Activated CD8-positive, alpha-beta memory T cell treated with anti-CD3 and anti-CD28 coated beads, Interleukin-2, amount 50 U/mL, for 1 hour (primary cell): ENCODE results near the gene TRPM6.
"Not testable (repeated sequence)": the region's sequence is repeated elsewhere in the genome, so short reads cannot be mapped to it uniquely, and the experiment has no call there.

Experiments
- DNase-seq: peaks from one replicate; pipeline ENCODE4 v3.0.0-alpha.2; 2020; ENCODE audit errors: extremely low read depth

The TRPM6 gene, protein sequence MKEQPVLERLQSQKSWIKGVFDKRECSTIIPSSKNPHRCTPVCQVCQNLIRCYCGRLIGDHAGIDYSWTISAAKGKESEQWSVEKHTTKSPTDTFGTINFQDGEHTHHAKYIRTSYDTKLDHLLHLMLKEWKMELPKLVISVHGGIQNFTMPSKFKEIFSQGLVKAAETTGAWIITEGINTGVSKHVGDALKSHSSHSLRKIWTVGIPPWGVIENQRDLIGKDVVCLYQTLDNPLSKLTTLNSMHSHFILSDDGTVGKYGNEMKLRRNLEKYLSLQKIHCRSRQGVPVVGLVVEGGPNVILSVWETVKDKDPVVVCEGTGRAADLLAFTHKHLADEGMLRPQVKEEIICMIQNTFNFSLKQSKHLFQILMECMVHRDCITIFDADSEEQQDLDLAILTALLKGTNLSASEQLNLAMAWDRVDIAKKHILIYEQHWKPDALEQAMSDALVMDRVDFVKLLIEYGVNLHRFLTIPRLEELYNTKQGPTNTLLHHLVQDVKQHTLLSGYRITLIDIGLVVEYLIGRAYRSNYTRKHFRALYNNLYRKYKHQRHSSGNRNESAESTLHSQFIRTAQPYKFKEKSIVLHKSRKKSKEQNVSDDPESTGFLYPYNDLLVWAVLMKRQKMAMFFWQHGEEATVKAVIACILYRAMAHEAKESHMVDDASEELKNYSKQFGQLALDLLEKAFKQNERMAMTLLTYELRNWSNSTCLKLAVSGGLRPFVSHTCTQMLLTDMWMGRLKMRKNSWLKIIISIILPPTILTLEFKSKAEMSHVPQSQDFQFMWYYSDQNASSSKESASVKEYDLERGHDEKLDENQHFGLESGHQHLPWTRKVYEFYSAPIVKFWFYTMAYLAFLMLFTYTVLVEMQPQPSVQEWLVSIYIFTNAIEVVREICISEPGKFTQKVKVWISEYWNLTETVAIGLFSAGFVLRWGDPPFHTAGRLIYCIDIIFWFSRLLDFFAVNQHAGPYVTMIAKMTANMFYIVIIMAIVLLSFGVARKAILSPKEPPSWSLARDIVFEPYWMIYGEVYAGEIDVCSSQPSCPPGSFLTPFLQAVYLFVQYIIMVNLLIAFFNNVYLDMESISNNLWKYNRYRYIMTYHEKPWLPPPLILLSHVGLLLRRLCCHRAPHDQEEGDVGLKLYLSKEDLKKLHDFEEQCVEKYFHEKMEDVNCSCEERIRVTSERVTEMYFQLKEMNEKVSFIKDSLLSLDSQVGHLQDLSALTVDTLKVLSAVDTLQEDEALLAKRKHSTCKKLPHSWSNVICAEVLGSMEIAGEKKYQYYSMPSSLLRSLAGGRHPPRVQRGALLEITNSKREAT (N-terminal part only)

DNA sequence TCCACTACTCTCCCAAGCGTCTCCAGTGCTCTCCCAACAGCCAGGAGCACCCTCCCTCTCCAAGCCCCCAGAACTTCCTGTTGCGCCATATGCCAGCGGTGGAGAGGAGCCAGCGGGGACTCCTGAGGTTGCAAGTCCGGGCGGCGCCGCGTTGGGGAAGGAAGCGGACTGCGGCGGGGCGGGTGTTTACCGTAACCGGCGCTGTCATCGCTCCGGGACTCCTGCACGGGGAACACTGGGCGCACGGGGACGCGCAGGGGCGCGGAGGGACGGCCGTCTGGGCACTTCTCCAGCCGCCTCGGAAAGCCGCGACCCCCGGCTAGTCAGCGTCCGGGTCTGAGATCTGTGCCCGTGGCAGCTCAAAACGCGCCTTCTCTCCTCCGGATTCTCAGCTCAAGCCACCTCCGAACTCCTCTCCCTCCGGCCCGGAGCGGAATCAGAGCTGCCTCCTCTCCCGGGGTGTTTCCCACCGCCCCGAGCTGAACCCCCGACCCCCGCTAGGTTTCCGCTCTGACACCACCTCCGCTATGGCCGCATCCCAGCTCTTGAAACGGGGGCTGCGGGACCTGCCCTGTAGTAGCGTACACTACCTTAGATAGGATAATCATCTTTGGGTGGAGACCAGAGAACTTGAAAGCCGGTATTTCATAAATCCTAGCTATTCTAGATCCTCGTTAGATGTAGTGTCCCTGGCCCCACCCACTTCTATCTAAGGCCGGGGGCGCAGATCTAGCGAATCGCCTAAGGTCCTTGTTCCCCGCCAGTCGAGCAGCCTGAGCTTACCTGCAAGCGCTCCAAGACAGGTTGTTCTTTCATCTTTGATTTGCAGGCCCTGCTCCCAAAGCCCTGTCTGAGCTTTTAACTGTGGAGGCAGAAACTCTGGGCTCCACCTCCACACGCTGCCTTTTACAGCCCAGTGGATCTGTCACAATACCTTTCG, at the start of gene TRPM6:
TRPM6 (minus strand) TSS at position 881 of the 940 bp plus-strand sequence; CDS start at position 816, 65 bp downstream.
- DNase-seq = no peak

DNA sequence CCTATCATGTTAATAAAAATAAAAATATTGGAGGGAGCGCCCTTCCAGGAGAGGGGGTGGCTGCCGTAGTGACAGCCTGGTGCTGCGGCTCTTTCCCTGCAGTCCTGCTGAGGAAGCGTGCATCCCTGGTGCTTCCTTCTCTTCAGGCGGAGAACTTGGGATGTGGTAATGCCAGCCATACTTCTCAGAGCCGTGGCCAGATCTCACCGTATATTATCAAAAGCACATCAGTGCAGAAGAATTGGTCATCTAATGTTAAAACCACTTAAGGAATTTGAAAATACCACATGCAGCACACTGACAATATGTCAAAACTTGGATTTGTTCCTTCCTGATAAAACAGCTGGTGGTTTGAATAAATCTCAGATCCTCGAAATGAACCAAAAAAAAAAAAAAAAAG, 47.3 kb upstream of the TRPM6 start:
- DNase-seq = no peak

DNA sequence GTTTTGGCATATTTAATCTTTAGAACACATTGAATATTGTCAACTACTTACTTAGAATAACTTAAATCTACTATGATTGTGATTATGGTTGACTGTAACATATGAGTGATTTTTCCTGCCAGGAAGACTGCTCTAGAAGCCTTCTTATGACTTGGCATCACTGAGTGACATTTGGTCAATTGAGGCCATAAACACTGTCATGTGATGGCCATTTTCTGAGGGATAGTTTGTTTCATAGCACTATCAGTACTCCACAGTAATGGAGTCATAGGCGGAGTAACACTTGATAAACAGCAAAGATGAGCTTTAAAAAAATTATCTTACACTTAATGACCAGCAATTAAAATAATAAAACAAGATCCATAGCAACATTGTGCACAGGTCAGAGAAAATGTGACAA, 34.0 kb upstream of the TRPM6 start:
- no peak for DNase-seq

DNA sequence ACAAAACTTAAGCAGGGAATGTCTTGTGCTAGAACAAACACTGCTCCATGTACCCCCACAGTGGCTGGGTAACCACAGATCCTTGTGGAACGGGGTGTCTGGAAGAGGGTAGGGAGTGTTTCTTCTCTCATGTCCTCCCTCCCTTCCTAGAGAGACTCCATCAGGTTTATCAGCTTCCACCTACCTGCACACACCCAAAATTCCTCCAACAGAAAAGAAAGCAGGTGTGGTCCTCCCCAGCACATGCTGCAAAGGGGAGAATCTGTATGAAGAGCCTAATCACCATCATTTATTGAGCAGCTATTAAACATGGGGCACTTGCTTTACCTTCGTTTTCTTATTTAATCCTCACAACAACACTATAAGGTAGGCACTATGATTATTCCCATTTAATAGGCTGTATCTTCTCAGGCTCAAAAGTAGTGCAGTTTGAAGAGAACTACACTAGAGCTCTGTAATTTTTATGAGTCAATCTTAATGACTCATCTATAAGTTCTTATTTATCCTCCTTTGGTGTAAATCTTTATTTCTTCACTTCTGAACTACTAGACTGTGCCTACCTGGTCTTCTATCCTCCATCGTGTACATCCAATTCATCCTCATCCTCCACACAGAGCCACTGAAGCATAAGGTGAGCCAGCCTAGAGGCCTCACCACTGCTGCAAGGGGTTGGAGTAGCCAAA, 33.4 kb upstream of the TRPM6 start:
- no peak for DNase-seq

DNA sequence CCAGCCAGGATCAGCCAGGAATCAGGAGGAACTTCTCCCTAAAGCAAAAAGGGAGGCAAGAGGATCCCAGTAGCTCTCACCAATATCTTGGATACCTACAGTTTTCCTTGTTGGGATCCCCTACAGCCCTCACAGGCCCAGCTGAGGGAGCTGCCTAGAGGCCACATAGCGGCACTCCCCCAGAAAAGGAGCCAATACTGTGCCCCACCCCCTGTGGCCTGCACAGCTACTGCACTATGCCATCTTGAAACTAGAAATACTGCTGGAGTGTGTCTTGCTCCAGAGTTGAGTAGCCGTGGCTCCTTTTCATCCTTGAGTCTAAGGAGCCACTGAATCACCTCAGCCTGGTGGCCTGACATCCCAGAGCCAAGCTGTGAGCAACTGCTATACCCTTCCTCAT, 22.3 kb upstream of the TRPM6 start:
- no peak for DNase-seq

DNA sequence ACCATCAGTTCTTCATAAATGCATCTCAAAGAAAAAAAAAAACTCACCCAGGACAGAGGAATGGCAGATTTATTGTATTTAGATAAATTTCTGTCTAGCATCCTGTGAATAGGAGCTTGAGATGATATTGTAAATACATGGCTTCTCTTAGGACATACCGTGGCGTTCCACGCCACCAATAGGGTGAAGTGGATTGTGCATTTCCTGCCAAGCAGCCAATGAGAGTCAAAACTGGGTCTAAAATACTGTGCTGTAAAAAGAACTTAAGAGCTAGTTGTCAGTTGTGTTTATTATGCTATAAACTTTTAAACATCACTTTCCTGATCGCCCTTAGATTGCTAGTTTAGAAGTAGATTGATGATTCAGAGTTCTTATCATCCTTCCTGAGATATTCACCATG, 20.9 kb upstream of the TRPM6 start:
- no peak for DNase-seq

DNA sequence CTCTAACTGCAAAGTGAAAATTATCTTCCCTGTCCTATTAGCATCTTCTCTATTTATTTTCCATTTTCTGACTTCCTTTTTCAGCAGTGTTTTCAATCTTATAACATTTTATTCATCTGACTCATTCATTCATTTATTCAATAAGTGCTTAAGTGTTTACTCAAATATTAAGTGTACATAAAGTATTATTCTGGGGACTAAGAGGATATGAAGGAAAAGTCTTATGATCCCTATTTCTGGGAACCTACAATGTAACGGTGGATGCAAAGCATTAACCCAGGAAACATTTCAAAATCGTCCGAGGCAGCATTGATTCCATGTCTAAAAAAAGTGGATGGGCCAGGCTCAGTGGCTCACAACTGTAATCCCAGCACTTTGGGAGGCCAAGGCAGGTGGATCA, 19.4 kb upstream of the TRPM6 start:
- no peak for DNase-seq

DNA sequence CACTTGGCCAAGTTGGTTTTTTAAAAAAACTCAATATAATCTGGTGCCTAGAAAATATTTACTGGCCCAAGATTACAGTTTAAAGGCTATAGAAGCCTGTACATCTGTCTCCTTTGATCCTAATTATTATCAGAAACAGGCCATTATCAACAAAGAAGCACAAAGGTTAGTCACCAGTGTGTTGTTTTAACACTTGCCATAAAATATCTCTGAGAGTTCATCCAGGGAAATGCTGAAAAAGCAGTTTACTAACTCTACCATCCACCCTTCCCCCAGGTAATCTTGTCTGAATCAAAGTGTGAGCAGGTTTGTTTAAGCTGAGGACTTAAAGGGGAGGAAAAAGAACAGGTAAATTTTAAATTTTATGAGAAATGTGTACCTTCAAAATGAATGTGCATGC, 13.3 kb upstream of the TRPM6 start:
- no peak for DNase-seq

DNA sequence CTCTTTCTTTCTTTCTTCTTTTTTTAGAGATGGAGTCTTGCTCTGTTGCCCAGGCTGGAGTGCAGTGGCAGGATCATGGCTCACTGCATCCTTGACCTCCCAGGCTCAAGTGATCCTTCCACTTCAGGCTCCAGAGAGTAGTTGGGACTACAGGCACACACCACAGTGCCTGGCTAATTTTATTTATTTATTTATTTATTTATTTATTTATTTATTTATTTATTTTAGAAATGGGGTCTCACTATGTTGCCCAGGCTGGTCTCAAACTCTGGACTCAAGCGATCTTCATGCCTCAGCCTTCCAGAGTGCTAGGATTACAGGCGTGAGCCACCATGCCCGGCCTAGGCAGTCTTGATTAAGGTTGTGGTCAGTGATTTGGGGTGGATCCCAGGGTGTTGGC, 728 bp upstream of the TRPM6 start:
- DNase-seq = not testable (repeated sequence)

DNA sequence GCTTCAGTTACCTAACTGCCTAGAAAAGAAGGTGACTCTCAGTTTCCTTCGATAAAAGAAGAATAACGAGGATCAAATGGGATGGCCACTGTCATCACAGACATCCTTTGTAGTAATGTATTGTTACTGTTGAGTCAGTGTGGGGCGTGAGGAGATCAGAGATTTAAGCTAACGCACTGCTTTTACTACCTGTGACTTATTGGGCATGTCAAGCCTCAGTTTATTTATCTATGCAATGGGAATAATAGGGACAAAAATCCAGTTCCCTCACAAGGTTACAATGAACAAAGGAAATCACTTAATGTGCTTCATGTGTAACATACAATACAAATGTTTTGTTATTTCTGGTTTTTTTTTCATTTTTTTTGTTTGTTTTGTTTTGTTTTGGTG, 255 bp upstream of the TRPM6 start:
- no peak for DNase-seq

DNA sequence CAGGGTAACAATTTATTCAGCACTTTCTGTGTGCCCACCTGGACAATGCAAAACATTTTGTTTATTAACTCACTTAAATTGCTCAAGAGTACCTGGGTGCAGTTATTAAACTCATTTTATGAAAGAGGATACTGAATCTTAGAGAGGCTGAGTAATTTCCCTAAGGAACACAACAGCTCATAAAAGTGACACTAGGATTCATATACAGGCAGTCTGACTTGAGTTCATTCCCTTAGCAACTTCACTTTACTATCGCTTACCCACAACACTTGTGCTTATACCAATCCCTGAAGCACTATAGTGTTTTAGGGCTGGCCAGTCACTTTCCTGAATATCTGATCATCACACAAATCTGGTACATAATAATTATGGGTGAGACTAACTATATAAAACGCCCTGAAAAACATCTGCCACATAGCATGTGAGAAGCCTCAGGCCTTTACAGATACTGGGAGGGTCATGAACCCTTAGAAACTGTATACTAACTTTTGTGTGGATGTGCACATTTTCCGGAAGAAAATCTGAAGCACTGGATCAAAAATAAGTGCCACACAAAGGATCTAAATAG, 11.3 kb downstream of the TRPM6 start:
- DNase-seq = no peak

DNA sequence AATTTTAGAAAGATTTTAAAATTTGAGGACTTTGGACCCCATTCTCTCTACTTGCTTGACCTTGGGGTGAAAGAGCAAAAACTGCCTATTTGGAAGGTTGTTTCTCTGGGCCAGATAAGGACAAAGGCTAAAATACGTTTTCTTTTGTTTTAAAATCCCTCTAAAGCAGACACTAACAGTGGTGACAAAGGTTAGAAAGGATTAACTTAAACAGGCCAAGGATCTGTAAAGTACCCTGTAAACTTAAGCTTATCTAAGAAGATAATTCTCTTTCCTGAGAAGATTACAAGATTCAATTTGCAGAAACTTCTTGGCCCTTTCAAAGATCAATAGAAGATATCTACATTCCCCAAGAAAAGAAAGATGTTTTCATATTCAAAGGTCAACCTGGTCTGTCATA, 12.1 kb downstream of the TRPM6 start:
- DNase-seq = no peak

DNA sequence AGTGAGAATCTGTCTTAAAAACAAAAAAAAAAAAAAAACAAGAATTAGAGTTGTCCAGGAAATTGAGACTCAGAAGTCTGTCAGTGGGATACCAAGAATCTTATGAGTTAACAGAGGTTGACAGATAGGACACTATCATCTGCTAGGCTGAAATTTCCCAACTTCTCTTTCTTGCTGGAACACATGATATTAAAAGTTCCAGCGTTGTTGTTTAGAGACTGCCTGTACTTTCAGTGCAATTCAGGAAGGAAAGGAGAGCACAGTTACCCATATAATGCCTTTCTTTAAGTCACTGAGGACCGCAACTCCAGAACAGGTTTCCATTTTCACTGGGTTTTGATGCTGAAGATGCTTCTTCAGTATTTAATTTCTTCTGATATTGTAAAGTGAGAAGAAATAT, 13.5 kb downstream of the TRPM6 start:
- DNase-seq = no peak

DNA sequence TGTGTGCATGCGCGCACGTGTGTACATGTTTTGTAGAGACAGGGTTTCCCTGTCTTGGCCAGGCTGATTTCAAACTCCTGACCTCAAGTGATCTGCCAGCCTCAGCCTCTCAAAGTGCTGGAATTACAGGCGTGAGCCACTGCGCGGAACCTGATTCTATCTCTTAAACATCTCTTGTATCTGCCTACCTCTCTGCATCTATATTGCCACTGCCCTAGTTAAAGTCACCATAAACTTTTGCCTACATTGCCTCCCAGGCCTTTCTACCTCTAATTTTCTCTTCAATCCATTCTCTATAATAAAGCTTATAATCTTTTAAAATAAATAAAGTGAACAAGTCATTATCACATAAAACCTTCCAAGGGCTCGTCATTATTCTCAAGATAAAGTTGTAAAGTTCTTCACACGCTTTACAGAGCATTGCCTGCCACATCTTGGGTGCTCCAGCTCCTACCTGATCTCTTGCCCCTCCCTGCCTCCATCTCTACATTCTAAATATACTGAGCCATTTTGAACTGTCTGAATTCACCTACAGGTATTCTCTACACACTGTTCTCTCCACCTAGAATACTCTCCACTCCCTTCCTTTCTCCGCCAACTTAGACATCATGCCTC, 15.0 kb downstream of the TRPM6 start:
- DNase-seq = no peak

DNA sequence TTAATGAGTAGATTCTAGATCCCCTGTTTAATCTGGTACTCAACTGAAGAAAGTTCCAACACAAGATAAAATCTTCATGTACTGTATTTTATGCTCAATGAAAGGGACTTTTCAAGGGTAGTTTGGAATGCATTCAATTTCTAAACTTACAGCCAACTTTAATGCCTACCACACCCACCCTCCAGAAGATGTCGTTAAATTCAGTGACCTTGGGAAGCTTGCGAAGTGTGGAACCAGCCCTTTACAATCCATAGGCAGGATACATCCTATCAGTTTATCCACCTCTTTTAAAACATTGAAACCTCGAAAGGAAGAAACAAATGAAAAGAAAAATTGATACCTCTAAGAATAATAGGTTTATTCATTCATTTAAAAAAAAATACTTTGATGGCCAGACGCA, 20.2 kb downstream of the TRPM6 start:
- DNase-seq = no peak

DNA sequence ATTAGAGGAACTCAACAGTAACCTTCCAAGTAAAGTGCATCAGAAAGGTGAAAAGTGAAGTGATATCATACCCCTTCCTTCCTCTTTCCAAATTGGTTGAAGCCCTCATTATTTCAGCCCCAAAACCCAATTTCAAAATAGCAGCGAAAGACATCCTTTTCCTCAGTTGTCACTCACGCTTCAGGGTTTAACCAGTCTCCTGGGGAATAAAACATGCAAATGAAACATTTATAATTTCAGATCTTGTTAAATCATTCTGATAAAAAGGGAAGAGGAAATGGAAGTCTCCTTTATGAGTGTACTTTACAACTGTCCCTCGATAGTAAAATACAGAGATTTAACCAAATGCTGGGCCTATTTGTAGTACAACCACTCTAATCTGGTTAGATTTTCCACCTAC, 22.5 kb downstream of the TRPM6 start:
- no peak for DNase-seq

DNA sequence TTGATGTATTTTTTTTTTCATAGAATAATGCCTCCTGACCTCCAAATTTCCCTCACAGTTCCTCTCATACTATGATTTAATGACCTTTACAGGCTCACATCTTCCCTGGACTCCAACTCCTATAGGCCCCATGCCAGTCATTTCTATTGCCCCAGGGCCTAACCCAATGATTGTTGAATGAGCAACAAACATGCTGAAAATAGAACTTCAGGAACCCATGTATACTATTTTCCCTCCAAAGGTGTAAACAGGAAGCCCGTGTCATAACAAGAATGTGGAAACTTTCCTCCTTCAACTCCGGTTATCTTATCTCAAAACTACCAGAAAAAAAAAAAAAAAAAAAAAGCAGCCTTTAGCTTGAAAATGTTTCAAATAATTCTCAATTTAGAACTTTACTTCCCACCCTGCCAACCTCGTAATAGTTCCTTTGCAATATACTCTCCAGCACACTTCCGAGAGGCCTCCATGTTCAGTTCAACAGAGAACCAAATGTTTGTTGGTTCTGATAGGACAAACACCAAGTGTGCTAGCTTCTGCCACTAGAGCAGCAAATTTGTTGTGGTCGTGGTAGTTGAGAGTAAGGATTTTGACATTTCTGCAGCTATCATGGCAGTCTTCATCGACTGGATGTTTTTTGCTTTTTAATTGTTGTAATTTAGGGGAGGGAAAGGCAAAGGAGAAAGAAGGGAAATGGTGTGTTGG, 25.8 kb downstream of the TRPM6 start:
- no peak for DNase-seq

DNA sequence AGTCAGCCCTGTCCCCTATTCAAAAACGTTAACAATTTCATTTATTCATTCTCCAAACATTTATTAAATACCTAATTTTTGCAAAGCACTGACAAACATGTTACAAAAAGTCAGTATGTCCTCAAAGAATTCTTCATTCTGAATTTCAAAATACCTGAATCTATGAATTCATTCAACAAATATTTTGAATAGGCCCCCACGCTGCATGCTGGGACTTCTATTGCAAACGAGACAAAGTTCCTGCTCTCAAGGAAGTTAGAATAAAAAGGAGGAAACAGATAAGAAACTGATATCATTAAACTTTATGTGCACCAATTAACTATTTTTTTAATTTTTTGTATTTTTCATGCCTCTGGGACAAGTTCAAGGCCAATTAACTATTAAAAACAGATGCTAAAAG, 26.6 kb downstream of the TRPM6 start:
- DNase-seq = no peak

DNA sequence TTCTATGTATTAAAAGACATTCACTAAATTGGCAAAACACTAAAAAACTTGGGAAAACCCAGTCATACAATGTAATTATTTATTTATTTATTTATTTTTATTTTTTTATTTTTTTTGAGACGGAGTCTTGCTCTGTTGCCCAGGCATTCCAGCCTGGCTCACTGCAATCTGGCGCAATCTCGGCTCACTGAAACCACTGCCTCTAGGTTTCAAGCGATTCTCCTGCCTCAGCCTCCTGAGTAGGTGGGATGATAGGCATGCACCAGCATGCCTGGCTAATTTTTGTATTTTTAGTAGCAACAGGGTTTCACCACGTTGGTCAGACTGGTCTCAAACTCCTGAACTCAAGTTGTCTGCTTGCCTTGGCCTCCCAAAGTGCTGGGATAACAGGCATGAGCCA, 27.5 kb downstream of the TRPM6 start:
- not testable (repeated sequence) for DNase-seq
